NCI-H1092 treated with DMSO at 0.1 percent for 48 hours (cell line): ENCODE results near the gene PARP3.
"Not testable (repeated sequence)": the region's sequence is repeated elsewhere in the genome, so short reads cannot be mapped to it uniquely, and the experiment has no call there.

ENCODE experiments used
- DNase-seq: peaks from one replicate; lab custom pipeline; 2025; lab: John Stamatoyannopoulos, UW

PARP3 gene

DNA sequence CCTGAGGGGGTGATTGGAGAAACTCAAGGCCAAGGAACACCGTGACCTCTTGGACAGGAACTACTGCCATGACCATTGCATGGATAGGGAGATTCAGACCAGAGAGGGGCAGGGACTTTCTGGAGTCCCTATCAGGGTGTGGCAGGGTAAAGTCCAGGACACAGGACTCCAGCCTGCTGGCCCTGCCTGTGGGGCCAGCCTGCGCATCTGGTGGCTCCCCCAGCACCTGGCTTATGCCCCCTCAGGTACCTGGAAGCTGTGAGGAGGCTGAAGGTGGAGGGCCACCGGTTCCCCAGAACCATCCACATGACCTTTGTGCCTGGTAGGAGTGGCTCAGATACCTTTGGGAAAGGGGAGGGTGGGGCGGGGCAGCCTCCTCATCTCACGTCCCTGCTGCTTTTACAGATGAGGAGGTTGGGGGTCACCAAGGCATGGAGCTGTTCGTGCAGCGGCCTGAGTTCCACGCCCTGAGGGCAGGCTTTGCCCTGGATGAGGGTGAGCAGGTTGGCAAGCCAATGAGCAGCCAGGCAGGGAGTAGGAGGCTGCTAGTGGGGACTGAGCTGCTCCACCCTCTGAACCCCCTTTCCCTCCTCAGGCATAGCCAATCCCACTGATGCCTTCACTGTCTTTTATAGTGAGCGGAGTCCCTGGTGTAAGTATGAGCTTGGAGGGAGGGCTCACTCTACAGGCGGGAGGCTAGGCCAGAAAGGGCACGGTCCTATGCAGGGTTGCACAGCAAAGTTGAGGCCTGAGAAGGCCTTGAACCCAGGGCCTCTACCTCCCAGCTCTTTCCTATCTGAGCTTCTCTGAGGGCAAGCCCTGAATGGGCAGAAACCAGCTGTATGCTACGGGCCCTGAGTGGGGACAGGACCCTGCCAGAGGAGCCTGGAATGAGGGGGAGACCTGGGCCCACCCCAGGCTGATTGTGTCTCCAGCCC, 44.1 kb downstream of the PARP3 start:
- DNase-seq: no peak

DNA sequence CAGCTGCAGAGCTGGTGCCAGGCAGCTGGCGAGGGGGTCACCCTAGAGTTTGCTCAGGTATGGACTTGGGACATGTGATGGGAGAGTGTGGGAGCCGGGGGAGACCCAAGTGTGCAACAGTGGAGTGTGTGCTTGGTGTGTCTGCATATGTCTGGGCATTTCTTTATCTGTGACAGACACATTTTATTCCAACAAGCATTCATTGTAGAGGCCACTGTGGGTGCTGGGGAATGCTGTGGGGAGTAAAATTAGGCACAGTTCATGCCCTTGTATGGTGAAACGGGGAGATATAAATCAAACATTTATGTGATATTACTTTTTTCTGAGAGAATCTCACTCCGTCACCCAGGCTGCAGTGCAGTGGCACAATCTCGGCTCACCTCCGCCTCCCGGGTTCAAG, 45.4 kb downstream of the PARP3 start:
- DNase-seq: no peak

DNA sequence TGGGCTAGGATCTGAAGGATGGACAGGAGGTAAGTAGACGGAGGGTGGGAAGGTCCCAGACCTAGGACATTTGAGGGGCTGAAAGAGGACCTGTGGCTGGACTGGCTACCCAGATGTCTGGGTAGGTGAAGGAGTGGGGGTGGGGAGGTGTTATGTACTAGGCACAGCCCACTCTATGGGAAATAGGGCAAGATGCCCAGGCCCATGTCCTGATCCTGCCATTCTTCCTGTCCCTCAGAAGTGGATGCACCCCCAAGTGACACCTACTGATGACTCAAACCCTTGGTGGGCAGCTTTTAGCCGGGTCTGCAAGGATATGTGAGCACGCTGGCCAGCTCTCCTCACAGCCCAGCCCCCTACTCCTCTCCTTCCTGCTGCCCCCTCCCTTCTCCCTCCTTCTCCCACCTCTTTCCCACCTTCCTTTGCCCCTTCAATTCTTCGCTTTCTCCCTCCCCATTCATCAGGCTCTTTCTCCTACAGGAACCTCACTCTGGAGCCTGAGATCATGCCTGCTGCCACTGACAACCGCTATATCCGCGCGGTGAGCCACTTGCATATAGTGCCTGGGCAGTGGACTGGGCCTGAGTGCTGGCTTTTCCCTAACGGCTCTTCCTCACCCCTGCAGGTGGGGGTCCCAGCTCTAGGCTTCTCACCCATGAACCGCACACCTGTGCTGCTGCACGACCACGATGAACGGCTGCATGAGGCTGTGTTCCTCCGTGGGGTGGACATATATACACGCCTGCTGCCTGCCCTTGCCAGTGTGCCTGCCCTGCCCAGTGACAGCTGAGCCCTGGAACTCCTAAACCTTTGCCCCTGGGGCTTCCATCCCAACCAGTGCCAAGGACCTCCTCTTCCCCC, 46.4 kb downstream of the PARP3 start:
- no peak for DNase-seq

DNA sequence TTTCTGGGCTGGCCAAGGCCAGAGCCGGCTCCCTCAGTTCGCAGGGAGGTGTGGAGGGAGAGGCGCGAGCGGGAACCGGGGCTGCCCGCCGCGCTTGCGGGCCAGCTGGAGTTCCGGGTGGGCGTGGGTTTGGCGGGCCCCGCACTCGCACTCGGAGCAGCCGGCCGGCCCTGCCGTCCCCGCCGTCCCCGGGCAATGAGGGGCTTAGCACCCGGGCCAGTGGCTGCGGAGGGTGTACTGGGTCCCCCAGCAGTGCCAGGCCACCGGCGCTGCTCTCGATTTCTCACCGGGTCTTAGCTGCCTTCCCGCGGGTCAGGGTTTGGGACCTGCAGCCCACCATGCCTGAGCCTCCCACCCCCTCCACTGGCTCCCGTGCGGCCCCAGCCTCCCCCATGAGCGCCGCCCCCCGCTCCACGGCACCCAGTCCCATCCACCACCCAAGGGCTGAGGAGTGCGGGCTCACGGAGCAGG, 48.4 kb downstream of the PARP3 start:
- DNase-seq: not testable (repeated sequence)

DNA sequence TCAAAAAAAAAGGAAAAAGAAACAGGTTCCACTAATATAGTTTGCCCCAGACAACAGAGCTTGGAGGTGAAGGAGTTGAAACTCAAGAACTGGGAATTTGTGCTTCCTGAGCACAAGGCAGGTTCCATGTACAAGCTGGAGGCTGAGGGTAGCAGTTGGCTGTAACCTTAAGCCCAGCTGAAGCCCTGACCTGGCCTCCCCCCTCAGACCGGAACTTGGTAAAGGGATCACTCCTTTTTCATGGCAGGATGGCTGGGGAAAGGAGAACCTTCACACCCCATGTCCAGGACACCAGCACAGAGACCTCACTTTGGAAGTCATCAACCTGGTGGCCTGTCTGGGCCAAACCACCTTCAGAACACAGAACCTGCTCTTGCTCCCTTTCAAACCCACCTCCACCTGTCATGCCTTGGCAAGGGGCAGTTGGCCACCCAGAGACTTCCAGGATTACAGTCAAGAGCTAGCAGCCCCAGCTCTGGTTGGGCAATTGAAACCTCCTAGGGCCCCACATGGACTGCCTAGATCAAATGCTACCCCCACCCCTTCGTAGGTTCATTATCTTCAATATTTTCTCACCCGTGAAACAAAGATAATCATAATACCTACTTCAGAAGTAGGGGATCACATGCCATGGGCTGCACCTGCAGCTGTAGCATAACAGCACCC, 50.0 kb downstream of the PARP3 start:
- DNase-seq: no peak

GRCh38 chr3:51993657-51994056, 51.5 kb downstream of the PARP3 start:
- DNase-seq: not testable (repeated sequence)

DNA sequence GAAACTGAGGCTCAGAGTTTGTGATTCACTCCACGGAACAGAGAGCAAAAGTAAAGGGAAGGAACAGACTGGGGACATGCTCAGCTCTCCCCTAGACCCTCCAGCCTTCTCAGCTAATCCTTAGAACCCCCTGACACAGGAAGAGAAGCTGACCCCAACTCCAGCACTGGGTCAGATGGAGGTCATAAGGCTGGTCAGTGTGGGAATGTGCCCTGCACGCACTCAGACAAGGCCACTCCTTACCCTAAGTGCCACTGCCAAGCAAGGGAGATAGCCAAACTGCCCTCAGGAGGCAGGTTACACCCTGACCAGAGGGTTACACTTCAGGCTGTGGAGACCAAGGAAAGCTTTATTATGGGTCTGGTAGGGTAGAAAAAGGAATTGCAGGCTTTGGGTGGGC, 52.4 kb downstream of the PARP3 start:
- no peak for DNase-seq

DNA sequence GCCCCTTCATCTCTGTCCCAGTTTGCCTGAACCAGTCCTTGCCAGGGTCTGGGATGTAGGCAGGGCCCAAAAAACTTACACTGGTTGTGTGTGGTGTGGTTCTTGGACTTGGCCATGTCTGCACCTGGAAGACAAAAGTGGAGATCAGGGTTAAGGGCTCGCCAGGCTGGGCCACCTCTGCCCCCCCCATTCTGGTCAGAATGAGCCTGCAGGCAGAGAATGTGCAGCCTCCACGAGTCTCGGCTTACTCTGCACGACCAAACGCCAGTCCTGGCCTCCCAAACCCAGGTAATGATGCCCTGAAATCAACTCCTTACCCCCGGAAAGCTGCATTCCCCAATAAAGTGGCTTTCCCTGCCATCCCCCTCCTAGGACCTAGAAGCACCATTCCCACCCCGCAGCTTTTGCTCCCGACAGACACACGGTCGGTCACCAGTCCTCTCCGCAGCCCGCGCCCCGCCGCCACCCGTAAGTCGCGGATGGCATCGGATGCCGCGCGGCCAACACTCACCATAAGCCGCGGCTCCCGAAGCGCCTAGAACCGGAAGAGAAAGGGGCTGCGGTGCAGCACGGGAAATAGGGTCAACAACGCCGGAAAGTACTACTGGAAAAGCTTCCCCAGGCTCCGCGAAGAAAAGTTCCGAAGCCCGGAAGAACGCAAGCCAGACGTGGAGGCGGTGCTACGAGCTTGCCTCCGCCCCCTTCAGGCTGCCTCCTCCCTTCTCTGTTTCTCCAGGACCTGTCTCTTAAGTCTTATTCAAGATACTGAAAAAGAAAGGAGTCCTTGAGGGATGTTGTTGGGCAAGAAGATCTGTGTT, 53.4 kb downstream of the PARP3 start, which contains the start of gene RPL29:
TSS of gene RPL29 (minus strand) at position 550 of the 818 bp plus-strand sequence. CDS start at position 116, 434 bp downstream.
- peak; percentile 88 for DNase-seq

DNA sequence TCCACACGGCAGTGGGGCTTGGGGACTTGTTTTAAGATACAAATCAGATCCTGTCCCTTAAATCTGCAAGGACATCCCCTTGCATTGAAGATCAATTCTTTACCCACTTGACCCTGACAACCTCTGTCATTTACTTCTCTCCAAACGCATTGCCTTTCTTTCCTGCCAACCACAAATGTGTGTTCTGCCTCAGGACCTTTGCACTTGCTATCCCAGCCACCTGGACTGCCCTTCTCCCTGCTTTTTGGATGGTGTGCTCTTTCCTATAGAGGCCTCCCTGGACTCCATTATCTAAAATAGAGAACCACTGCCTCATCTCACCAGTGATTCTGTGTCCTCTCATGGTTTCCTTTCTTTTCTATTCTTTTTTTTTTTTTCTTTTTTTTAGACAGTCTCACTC, 55.0 kb downstream of the PARP3 start:
- DNase-seq: no peak

- DNase-seq: no peak
Measured at GRCh38 chr3:51997935-51998596, 55.9 kb downstream of the PARP3 start.
